GM19025 (cell line): ENCODE results near the gene RFK.
"Not testable (repeated sequence)": the region's sequence is repeated elsewhere in the genome, so short reads cannot be mapped to it uniquely, and the experiment has no call there.

Experiments used
- ATAC-seq: cut with Tn5 transposase; IDR thresholded peaks from one replicate; pipeline ENCODE4 v1.9.1; 2021; ENCODE audit warnings: mild to moderate bottlenecking, low read depth, moderate library complexity; ENCODE audit not compliant: unreplicated experiment

RFK gene

DNA sequence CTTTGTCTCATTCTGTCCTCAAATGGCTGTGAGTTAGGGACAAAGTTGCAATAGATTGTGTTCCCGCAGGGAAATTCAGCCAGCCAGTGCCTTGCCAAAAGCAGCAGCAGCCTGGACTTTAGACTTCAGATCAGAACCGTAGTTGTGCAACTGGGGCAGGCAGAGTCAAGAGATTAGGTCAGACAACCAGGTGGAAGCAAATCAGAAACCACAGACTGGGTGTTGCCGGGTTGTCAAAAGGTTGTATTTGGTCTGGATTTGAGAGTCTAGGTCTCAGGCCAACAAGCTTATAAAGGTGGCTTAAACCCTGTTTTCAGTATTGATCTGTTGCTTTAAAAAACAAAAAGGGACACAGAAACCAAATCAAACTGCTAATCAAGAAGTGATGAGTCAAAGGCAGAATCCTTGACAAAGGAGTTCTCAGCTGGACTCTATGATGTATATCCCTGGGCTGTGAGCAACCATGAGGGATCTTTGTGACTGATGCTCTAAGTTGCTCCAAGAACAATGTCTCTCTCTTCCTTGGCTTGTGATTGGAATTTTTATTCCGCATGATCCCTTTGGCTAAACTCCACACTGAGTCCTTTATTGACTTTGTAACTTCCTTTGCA is 20.9 kb downstream of the RFK start:
- ATAC-seq = no peak

DNA sequence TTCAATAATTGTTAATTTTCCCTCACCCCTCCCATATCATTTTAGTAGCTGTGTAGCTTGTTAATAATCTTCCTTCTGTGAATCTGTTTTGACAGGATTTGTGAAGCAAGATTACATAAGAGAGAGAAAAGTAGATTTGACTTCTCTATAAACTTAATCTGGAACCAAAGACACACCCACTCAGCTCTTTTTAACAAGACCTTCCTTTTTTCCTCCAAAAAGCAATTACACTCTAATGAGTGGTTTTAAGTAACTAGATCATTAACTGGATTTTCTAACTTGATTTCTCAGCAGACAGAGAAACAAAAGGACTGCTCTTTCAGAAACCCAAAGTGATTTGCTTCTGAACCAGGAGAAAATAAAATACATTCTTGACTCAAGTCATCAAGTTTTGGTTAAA is 21.9 kb downstream of the RFK start:
- no peak for ATAC-seq

DNA sequence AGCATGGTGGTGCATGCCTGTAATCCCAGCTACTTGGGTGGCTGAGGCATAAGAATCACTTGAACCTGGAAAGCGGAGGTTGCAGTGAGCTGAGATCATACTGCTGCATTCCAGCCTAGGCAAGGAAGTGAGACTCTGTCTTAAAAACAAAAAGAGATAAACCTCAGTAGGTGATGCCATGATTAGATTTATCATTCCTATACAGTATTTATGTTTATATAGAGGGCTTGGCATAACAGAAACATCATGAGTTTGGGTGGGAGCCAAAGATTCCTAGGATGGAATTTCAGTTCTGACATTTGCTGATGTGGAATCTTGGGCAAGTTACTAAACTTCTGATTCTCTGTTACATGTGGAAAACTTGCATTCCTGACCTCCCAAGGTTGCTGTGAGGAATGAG is 22.3 kb downstream of the RFK start:
- no peak for ATAC-seq

DNA sequence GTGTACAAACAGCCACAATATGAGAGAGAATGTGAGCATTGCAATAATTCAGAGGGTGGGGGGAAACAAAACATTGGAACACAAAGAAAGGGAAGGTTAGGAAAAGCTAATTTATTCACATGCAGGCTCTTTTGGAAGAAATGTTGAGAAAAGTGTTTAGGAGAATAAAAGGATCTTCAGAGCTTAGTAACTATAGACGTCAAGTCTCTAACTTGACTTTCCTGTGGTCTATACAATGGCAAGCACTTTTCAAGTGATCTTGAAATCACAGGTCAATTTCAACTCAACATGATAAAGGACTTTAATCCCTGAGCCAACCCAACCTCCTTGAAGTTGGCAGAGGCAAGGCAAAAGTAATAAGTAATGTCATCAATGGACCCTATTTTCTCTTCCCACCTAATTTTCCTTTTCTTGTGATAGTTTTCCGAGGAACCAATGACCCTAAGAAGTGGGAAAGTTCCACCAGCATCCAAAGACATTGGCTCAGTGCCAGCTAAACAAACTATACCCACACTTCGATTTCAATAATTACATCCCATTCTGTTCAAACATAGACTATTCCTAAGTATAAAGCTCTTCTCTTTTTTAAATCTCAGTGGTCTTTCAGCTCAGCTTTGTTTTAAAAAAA is 23.7 kb downstream of the RFK start:
- ATAC-seq = no peak

DNA sequence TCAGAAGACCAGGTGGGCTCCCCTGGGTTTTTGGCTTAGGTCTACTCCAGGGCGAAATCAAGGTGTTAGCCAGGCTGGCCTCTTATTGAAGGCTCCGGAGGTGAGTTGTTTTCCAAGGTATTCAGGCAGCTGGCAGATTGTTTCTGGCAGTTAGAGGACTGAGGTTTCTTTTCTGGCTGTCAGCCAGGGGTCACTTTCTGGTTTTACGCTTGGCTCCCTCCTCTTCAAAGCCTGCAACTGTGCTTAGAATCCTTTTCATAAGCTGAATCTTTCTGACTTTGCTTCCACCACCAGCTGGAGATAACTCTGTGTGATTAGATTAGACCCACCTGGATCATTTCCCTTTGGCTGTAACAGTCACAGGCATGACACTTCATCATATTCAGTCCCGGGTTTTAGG is 24.6 kb downstream of the RFK start:
- no peak for ATAC-seq

DNA sequence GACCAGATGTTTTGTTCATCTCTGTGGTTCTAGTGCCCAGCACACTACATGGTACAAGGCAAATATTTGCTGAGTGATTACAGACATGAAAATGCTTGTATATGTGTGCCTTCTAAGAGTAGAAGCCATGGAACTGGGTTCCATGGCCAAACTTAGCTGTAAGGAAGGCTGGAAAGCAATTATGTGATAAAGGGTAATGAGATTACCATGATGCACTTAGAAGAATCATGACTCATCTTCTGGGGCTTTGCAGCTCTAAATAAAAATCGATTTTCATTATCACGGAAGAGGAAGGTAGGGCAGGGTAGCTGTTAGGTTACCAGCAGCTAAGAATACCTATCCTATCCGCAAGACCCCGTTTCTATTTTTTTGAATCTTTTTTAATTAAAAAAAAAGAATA is 28.0 kb downstream of the RFK start:
- no peak for ATAC-seq

DNA sequence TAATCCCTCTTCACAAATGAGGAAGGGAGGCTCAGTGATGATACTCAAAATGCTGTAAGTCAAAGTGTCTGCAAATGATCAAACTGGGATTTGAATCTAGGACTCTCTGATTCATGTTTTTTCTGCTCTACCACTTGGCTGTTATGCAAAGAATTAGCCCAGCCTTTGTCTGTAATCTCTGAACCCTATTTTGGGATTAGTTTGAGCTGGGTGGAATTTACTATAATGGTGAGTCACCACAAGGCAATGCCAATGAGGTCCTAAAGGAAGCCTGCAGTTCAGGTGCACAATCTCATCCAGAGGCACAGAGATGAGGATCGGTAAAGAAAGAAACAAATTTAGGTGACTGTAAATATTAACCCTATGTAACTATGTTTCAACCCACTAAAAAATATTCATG is 29.2 kb downstream of the RFK start:
- ATAC-seq = no peak

DNA sequence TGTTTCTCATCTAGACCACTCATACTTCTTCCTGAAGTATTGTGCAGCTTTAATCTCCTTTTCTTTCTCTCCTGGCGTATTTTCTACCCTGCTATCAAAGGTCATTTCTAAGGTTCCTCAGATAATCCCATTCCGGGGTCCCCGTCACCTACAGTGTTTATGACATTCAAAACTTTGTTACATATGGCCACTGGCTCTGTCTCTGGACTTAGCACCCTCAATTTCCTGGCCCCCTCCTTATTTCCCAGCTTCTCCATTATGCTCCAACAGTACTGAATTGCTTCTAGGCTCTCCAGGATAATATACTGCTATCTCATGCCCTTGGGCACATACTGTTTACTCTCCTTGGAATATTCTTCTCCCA is 31.2 kb downstream of the RFK start:
- ATAC-seq = no peak

DNA sequence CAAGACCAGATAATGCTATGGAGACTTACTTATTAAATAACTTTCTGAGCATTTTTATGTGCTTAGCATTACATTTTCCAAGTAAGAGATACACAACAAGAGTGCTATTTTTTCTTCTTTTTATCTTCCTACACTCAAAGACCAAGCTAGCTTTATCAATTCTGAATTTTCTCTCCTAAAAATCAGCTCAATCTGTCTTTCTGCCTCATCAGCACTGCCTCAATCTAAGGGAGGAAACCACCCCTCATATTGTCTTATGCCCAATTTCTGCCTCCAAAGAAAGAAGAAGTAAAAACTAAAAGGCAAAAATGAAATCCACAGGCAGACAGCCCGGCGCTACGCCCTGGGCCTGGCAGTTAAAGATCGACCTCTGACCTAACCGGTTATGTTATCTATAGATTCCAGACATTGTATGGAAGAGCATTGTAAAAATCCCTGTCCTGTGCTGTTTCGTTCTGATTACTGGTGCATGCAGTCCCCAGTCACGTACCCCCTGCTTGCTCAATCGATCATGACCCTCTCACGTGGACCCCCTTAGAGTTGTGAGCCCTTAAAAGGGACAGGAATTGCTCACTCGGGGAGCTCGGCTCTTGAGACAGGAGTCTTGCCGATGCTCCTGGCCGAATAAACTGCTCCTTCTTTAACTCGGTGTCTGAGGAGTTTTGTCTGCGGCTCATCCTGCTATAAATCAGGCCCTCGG is 31.7 kb downstream of the RFK start:
- not testable (repeated sequence) for ATAC-seq

DNA sequence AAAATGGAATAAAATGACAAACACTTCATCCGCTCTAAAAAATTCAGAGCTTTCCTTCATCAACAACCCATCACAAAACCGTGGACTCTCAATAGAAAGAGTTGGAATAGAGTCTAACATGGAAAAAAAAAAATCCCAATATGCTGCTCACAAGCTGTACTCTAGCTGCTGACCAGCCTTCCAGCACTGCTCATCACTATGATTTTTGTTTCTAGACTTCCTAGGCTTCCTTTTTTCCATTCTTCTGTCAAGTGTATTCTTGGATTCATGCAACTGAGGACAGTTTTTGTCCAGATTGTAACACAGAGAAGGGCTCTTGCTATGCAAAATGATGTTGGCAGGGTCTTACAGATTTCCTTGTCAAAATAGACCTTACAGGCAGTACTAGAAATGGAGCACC is 34.5 kb downstream of the RFK start:
- ATAC-seq = no peak

DNA sequence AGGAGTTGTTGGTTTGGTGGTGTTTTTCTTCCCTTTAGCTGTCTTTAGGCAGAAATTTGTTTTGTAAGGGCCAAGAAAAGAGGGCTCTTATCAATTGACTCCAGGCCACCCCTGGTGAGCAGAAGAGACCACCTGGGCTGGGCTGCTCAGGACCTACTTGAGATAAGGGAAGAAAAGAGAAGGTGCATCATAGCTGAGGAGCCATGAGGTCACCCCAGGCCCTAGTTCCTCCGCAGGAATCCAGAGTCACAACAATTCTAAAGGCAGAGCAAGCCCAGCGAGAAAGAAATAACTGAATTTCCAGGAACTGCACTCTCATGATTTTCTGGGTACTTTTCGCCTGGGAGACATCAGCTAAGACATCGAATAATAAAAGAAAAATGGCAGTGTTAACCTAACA is 34.9 kb downstream of the RFK start:
- no peak for ATAC-seq

DNA sequence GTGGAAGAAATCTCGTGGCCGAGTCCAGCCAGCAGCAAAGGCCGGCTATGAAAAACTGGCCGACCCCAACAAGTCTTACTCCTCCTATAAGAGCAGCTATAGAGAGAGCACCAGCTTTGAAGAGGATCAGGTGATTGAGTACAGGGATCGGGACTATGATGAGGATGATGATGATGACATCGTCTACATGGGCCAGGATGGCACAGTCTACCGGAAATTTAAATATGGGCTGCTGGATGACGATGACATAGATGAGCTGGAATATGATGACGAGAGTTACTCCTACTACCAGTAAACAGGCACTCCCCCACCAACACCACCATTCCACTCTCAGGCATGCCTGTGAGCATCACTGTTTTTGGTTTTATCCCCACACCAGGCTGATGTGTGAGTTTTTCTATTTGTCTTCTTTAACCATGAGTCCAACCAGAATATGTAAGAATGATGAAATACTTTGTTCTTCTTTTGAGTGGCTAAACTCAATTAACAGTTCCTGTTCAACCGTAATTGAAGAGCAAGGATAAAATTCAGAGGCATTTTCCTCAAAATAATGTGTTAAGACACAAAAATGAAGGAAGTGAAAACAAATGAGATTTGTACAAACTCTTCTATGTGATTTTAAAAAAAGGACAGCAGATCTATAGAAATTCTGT is 35.5 kb downstream of the RFK start:
- no peak for ATAC-seq

DNA sequence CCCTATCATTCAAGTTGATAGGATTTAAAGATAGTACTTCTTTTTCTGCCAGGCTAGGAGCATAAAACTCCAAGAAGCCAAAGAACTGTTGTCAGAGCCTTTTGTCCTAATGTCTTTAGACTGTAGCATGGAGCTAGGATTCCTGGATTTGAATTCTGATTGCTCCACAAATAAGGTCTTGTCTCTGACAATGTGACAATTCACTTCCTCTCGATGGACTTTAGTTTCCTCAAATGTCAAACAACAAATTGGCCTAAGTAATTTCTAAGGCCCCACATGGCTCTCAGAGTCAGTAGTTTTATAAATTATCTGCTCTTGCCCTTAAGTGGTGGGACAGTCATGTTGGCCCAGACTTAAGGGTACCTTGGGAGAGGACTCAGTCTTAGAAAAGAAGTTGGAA is 36.7 kb downstream of the RFK start:
- ATAC-seq = no peak

DNA sequence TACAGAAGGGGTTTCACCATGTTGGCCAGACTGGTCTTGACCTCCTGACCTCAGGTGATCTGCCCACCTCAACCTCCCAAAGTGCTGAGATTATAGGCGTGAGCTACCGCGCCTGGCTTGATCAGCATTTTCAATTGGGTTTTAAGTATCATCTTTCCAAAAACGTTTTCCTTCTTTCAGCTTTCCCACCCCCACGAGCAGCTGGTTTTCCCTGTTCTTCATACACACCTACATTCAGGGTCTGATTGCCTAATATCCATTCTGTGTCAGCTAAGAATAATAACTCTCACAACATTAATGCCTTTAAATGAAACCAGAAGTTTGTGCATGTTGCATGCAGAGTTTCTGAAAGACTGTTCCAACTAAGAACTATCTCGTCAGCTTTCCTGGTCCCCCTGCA is 38.3 kb downstream of the RFK start:
- no peak for ATAC-seq

DNA sequence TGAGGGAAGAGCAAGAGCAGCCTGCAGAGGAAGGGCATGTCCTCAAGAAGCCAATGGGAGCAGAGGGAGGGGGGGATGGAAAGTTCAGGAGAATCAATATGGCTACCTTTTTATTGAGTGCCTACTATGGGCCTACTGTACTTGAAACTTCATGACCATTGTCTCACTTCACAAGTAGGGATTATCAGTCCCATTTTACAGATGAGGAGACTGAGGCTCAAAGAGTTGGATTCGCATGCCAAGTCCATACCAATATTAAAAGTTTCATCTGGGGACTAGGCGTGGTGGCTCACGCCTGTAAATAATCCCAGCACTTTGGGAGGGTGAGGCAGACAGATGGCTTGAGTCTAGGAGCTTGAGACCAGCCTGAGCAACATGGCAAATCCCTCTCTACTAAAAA is 40.0 kb downstream of the RFK start:
- ATAC-seq = no peak

DNA sequence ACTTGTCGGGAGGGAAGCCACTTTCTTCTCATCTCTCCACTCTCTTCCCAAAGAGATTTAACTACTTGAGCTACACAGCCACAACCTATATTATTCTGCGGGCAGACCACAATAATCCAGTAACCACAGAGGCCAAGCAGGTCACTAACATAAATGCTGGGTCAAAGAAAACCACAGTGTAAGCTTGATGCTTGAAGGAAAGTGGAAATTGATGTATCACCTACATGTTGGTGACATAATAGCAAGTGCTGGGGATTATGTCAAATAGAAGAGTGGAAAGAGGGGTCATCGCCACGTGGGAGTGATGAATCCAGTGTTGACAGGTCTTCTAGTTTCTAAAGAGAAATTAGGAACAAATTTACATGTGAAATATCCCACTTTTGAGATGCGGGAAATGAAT is 40.9 kb downstream of the RFK start:
- no peak for ATAC-seq

DNA sequence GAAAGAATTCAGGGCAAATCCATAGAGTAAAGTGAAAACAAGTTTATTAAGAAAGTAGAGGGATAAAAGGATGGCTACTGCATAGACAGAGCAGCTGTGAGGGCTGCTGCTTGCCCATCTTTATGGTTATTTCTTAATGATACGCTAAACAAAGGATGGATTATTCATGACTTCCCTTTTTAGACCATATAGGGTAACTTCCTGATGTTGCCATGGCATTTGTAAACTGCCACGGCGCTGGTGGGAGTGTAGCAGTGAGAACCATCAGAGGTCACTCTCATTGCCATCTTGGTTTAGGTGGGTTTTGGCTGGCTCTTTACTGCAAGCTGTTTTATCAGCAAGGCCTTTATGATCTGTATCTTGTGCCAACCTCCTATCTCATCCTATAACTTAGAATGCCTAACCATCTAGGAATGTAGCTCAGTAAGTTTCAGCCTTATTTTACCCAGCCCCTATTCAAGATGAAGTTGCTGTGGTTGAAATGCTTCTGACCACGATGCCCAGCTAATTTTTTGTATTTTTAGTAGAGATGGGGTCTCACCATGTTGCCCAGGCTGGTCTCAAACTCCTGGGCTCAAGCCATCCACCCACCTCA is 42.1 kb downstream of the RFK start:
- ATAC-seq = no peak

DNA sequence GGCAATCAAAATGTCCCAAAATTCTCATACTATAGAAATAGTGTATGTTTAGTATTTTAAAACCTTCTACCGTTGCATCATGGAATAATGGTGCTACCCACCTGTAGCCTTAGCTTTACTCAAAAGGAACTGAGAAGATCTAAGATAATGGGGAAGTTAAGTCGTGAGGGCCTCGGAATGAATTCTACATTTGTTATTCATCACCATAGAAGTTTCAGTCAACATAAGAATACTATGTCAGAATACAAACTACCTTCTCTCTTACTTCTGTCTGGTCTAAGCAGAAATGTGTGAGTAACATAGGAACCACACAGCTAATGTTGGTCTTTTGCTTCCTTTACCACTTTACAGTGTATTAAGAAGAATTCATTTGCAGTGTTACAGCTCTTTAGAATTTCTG is 43.2 kb downstream of the RFK start:
- ATAC-seq = no peak

DNA sequence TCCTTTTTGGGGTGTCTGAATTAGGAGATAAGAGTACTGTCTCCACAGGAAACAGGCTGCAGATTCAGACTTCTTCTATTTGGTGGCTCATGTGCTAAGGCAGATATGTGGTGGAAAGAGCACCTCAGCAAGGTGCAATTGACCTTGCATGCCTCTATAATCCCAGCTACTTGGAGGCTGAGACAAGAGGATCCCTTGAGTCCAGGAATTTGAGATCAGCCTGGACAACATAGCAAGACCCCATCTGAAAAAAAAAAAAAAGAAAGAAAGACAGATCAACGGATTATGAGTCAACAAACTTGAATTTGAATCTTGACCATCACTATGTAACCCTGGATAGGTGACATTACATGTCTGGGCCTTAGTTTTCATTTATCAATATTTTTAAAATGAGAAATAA is 44.4 kb downstream of the RFK start:
- no peak for ATAC-seq

DNA sequence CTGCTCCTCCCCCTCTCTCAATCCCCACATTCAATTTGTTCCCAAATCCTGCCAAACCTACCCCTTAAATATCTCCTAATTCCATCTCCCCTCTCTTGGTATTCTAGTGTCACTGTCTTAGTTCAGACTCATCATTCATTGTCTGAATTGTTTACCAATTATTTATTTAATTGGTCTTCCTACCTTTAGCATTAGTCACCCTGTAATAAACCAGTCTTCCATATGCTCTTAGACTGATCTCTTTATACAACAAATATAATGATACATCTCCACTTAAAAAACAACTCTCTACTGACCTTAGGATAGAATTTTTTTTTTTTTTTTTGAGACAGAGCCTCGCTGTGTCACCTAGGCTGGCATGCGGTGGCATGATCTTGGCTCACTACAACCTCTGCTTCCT is 51.4 kb downstream of the RFK start:
- ATAC-seq = no peak

DNA sequence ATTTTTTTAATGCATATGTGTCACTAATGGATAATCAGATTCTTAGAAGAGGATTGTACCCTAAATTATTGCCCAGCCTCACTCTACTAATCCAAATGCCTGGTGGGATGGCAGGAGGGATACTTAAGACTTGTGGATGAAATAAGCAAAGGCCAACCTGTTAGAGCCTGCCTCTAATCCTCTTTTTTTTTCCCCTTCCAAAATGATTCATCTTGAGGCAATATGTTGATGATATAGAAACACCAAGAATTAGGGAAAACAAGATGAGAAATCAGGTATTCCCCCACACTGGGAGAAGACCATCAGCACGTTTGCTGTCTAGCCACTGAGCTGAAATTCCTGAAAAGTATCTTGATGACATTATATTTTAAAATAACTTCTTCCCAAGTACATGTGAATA is 52.0 kb downstream of the RFK start:
- no peak for ATAC-seq
